Keratinocyte (primary cell): Measurements from ENCODE around the gene ZNF57. TPM values are rescaled to one million over a fixed set of nuclear protein-coding genes. Genes with fewer than 3 reads are reported as not detected.

ENCODE experiments used
- DNase-seq: peaks from one replicate; pipeline ENCODE4 v3.0.0-alpha.2; 2011; ENCODE audit warnings: low read depth, missing footprints, low spot score
- FAIRE-seq: peaks from 2 replicates; lab custom pipeline; 2011; peaks lifted over from hg19 to GRCh38; lab: Jason Lieb, UNC
- H2AFZ ChIP-seq: 2 replicates; pipeline ENCODE4 v1.6.0; 2012; ENCODE audit warnings: low read length, control low read depth, inconsistent platforms; ENCODE audit not compliant: control insufficient read depth
- H3K27ac ChIP-seq: 2 replicates; pipeline ENCODE4 v1.5.1; 2011; ENCODE audit warnings: low read length; ENCODE audit not compliant: control insufficient read depth, insufficient read depth
- H3K27me3 ChIP-seq: 3 replicates; pipeline ENCODE4 v1.6.0; 2011; ENCODE audit warnings: low read length; ENCODE audit not compliant: control insufficient read depth, insufficient read depth; ENCODE audit errors: extremely low read depth
- H3K36me3 ChIP-seq, 2 experiments: 2 replicates in 1 of 2; 3 replicates in 1 of 2; pipeline ENCODE4 v1.5.1; 2011; ENCODE audit warnings: low read length in 2 of 2, mild to moderate bottlenecking in 1 of 2; ENCODE audit not compliant: control insufficient read depth in 2 of 2, insufficient read depth in 2 of 2; ENCODE audit errors: extremely low read depth in 1 of 2
- H3K4me1 ChIP-seq: 3 replicates; pipeline ENCODE4 v1.5.1; 2011; ENCODE audit warnings: low read length; ENCODE audit not compliant: control insufficient read depth, insufficient read depth; ENCODE audit errors: extremely low read depth
- H3K4me2 ChIP-seq: 3 replicates; pipeline ENCODE4 v1.6.0; 2011; ENCODE audit warnings: low read depth, low read length; ENCODE audit not compliant: control insufficient read depth, insufficient read depth; ENCODE audit errors: extremely low read depth
- H3K4me3 ChIP-seq, 3 experiments: fragments of 200-600 bp in 1 of 3; sonication (generic) in 1 of 3; 2 replicates in 2 of 3; 3 replicates in 1 of 3; pipeline ENCODE4 v1.5.1; 2011 to 2016; ENCODE audit warnings: low read length in 3 of 3, mild to moderate bottlenecking in 3 of 3, control low read depth in 2 of 3, inconsistent platforms in 1 of 3, low read depth in 1 of 3, mixed read lengths in 1 of 3, mixed run types in 1 of 3, moderate library complexity in 1 of 3; ENCODE audit not compliant: control insufficient read depth in 2 of 3, insufficient read depth in 2 of 3; ENCODE audit errors: extremely low read depth in 1 of 3
- H3K79me2 ChIP-seq: 2 replicates; pipeline ENCODE4 v1.6.0; 2012; ENCODE audit warnings: low read length; ENCODE audit not compliant: control insufficient read depth, insufficient read depth
- H3K9ac ChIP-seq: 3 replicates; pipeline ENCODE4 v1.6.0; 2011; ENCODE audit warnings: low read length; ENCODE audit not compliant: control insufficient read depth, insufficient read depth; ENCODE audit errors: extremely low read depth
- H3K9me1 ChIP-seq: 3 replicates; pipeline ENCODE4 v1.6.0; 2011; ENCODE audit warnings: low read length; ENCODE audit not compliant: control insufficient read depth, insufficient read depth; ENCODE audit errors: extremely low read depth
- H3K9me3 ChIP-seq: 2 replicates; pipeline ENCODE4 v1.5.1; 2012; ENCODE audit warnings: low read depth, low read length; ENCODE audit not compliant: control insufficient read depth
- H4K20me1 ChIP-seq: 3 replicates; pipeline ENCODE4 v1.6.0; 2011; ENCODE audit warnings: low read length; ENCODE audit not compliant: control insufficient read depth, insufficient read depth; ENCODE audit errors: extremely low read depth
- EZH2 ChIP-seq: IDR thresholded peaks from one replicate; pipeline ENCODE4 v1.6.1; 2012; ENCODE audit warnings: inconsistent platforms, mild to moderate bottlenecking, low read length, moderate library complexity
- dilution Hi-C: fragments of 300-500 bp; cut with MboI; formaldehyde crosslinking; loops from one replicate; pipeline ENCODE4 v1.7.0; 2020; ENCODE audit warnings: low sequenced_read_pairs; ENCODE audit not compliant: extremely low pct_ligation_motif_present
- polyA plus RNA-seq, 5 experiments: library from polyadenylated mRNA; depleted of rRNA in 3 of 5; stranded (reverse) in 3 of 5; stranded (forward) in 1 of 5; unstranded in 1 of 5; fragments of >200 nt; gene quantifications; 1 replicate in 1 of 5; 2 replicates in 3 of 5; 3 replicates in 1 of 5; pipeline versions ENCODE4 v1.2.1 to v1.2.3, GENCODE V29; 2011 to 2012; ENCODE audit warnings: missing spikeins in 2 of 5, low read depth in 1 of 5, low replicate concordance in 1 of 5
- TF ChIP-seq, protein P1 (sequence below), 3 experiments: IDR thresholded peaks in 1 of 3; conservative IDR thresholded peaks in 1 of 3; optimal IDR thresholded peaks in 1 of 3; 2 replicates in 2 of 3; 3 replicates in 1 of 3; pipeline versions ENCODE3 to v1.5.1; 2011; ENCODE audit warnings: low read length in 3 of 3, mild to moderate bottlenecking in 3 of 3, moderate library complexity in 2 of 3, control low read depth in 1 of 3, inconsistent platforms in 1 of 3; ENCODE audit not compliant: insufficient read depth in 2 of 3; ENCODE audit errors: extremely low read depth in 1 of 3

The ZNF57 gene
- polyA plus RNA-seq, 1 donor (not counting 4 experiments of a cell fraction or from before 2014, with no cell fraction given), result 9.7 TPM

DNA sequence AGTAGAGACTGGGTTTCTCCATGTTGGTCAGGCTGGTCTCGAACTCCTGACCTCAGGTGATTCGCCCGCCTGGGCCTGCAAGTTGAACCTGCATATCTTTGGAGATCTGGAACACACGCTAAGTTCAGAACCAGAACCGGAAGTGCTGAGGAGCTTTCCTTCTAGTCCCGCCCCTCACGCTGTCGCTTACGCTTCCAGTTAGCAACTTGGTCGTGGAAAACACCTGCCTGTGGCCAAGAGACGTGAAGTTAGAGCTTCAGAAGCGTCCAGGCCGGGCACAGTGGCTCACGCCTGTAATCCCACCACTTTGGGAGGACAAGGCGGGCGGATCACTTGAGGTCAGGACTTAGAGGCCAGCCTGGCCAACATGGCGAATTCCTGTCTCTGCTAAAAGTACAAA lies 15.0 kb upstream of the ZNF57 start:
- H2AFZ ChIP-seq, result no peak overlapping the region
- H3K9me3 ChIP-seq, result no peaks in the 10 kb centered on the region
- H3K79me2 ChIP-seq, result no peaks in the 10 kb centered on the region
- no peak overlapping the region for H3K27ac ChIP-seq
- H4K20me1 ChIP-seq, result no peaks in the 10 kb centered on the region
- H3K9ac ChIP-seq, result no peak overlapping the region
- H3K9me1 ChIP-seq, result no peaks in the 10 kb centered on the region
- no peak overlapping the region for H3K4me3 ChIP-seq
- dilution Hi-C loops, result no loop called here
- H3K4me1 ChIP-seq, result no peaks in the 10 kb centered on the region
- no peaks in the 10 kb centered on the region for H3K36me3 ChIP-seq
- no peaks in the 10 kb centered on the region for H3K27me3 ChIP-seq
- no peak for DNase-seq
- no peak overlapping the region for H3K4me2 ChIP-seq
- no peak for FAIRE-seq
- TF ChIP-seq, protein P1, sequence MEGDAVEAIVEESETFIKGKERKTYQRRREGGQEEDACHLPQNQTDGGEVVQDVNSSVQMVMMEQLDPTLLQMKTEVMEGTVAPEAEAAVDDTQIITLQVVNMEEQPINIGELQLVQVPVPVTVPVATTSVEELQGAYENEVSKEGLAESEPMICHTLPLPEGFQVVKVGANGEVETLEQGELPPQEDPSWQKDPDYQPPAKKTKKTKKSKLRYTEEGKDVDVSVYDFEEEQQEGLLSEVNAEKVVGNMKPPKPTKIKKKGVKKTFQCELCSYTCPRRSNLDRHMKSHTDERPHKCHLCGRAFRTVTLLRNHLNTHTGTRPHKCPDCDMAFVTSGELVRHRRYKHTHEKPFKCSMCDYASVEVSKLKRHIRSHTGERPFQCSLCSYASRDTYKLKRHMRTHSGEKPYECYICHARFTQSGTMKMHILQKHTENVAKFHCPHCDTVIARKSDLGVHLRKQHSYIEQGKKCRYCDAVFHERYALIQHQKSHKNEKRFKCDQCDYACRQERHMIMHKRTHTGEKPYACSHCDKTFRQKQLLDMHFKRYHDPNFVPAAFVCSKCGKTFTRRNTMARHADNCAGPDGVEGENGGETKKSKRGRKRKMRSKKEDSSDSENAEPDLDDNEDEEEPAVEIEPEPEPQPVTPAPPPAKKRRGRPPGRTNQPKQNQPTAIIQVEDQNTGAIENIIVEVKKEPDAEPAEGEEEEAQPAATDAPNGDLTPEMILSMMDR (optimal IDR thresholded peaks at IDR 0.05 in 1 of 3, IDR thresholded peaks at IDR 0.05 in 1 of 3, conservative IDR thresholded peaks at IDR 0.05 in 1 of 3; ENCODE audit: extremely low read depth in 1 of 3, insufficient read depth in 2 of 3, low read length in 3 of 3), result no peak
- no peak for TF ChIP-seq EZH2

DNA sequence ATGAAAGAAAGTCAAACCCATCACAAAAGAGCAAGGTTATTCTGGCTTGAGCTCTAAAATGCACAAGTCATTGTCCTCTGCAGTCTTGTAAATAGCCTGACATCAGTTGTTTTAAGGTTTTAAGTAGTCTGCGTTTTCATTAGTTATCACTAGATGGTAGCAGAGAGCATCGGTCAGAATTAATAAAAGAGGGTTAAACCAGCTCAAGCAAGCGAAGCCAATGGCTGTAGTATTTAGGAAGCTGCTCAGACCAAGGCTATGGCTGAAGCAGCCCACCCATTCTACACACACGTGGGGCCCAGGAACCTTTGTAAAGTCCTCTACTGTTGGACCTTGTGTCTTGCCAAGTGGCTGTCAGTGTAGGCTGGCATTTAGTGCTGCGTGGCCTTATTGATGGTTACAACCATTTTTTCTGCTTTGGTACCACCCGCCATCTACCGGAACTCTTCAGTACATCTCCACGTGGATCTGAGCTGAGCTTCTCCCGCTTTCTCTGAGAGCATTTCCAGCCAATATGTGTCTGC lies 13.3 kb upstream of the ZNF57 start:
- Histone ChIP-seq H2AFZ (no peak overlapping the region), H4K20me1 (no peaks in the 10 kb centered on the region), H3K27ac (no peak overlapping the region), H3K36me3 (no peaks in the 10 kb centered on the region), H3K27me3 (no peaks in the 10 kb centered on the region), H3K79me2 (no peaks in the 10 kb centered on the region), H3K9me1 (no peaks in the 10 kb centered on the region), H3K9ac (no peak overlapping the region), H3K9me3 (no peaks in the 10 kb centered on the region), H3K4me3 (no peak overlapping the region), H3K4me2 (peak overlapping the region; percentile 2), H3K4me1 (no peaks in the 10 kb centered on the region)
- TF ChIP-seq, protein P1 (optimal IDR thresholded peaks at IDR 0.05 in 1 of 3, IDR thresholded peaks at IDR 0.05 in 1 of 3, conservative IDR thresholded peaks at IDR 0.05 in 1 of 3; ENCODE audit: extremely low read depth in 1 of 3, insufficient read depth in 2 of 3, low read length in 3 of 3), result peak; percentile 8 to 66 (median 47)
- no peak for TF ChIP-seq EZH2
- FAIRE-seq (peak; percentile 39), DNase-seq (no peak)
- dilution Hi-C loops, result no loop called here
